Bronchial epithelial cell (primary cell): ENCODE results near the gene GNG2. TPM values are rescaled to one million over a fixed set of nuclear protein-coding genes. Genes with fewer than 3 reads are reported as not detected.
"Not testable (repeated sequence)": the region's sequence is repeated elsewhere in the genome, so short reads cannot be mapped to it uniquely, and the experiment has no call there.

Experiments
- DNase-seq: peaks from one replicate; pipeline ENCODE4 v3.0.0-alpha.2; 2010; ENCODE audit warnings: low read depth
- FAIRE-seq: peaks from 2 replicates; lab custom pipeline; 2011; peaks lifted over from hg19 to GRCh38; lab: Jason Lieb, UNC
- H3K27me3 ChIP-seq: 2 replicates; pipeline ENCODE4 v1.5.1; 2011; ENCODE audit warnings: low read length; ENCODE audit not compliant: control insufficient read depth, insufficient read depth
- H3K36me3 ChIP-seq: 2 replicates; pipeline ENCODE4 v1.5.1; 2011; ENCODE audit warnings: low read length; ENCODE audit not compliant: control insufficient read depth, insufficient read depth
- H3K4me3 ChIP-seq: 2 replicates; pipeline ENCODE4 v1.5.1; 2011; ENCODE audit warnings: mild to moderate bottlenecking, low read depth, low read length, control low read depth
- total RNA-seq: library from RNA; depleted of rRNA; stranded (reverse); fragments of >200 nt; gene quantifications from 2 replicates; pipeline ENCODE4 v1.2.1, GENCODE V29; 2014
- TF ChIP-seq, protein P1 (sequence below): IDR thresholded peaks from 2 replicates; pipeline ENCODE4 v1.5.1; 2011; ENCODE audit warnings: mild to moderate bottlenecking, moderate library complexity, low read length, control low read depth, inconsistent platforms; ENCODE audit not compliant: insufficient read depth, severe bottlenecking

Gene GNG2
- total RNA-seq, 1 donor from 2014 or later = not detected

DNA sequence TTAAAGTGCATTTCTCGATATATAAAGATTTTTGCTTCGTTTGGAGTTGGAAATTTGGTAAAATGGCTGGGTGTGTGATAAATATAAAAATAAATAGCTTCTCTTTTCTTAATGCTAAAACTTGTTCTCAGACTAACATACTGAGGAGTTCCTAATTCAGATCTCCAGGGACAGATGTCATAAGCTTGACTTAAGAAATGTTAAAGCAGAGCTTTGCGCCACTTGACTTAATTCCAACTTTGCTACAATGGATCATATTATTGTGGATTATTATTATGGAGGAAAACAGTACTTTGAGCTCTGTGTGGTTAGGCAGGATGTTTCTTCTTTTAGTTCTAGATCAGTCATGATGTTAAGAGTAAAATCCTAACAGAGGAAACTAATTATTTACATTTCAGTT is 33.8 kb downstream of the GNG2 start:
- DNase-seq = no peak
- TF ChIP-seq, protein P1, sequence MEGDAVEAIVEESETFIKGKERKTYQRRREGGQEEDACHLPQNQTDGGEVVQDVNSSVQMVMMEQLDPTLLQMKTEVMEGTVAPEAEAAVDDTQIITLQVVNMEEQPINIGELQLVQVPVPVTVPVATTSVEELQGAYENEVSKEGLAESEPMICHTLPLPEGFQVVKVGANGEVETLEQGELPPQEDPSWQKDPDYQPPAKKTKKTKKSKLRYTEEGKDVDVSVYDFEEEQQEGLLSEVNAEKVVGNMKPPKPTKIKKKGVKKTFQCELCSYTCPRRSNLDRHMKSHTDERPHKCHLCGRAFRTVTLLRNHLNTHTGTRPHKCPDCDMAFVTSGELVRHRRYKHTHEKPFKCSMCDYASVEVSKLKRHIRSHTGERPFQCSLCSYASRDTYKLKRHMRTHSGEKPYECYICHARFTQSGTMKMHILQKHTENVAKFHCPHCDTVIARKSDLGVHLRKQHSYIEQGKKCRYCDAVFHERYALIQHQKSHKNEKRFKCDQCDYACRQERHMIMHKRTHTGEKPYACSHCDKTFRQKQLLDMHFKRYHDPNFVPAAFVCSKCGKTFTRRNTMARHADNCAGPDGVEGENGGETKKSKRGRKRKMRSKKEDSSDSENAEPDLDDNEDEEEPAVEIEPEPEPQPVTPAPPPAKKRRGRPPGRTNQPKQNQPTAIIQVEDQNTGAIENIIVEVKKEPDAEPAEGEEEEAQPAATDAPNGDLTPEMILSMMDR = no peak
- no peaks in the 10 kb centered on the region for H3K36me3 ChIP-seq
- peaks cover 2% of the 10 kb centered on the region for H3K27me3 ChIP-seq
- H3K4me3 ChIP-seq = no peak overlapping the region
- FAIRE-seq = no peak

DNA sequence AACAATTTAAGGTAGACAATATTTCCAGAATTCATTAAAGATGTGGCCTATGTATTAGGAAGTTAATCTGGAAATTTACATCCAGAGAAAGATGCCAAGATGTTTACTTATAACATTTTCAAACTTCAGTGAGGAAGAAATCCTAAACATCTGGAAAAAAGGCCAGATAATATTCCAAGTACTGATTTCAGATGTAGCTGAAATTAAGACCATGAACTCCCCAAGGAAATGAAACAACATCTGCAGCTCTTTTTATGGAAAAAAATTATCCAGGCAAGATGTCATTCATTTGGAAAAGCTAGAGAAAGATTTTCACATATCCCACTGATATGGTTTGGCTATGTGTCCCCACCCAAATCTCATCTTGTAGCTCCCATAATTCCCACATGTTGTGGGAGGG is 35.0 kb downstream of the GNG2 start:
- no peak for FAIRE-seq
- no peak overlapping the region for H3K4me3 ChIP-seq

DNA sequence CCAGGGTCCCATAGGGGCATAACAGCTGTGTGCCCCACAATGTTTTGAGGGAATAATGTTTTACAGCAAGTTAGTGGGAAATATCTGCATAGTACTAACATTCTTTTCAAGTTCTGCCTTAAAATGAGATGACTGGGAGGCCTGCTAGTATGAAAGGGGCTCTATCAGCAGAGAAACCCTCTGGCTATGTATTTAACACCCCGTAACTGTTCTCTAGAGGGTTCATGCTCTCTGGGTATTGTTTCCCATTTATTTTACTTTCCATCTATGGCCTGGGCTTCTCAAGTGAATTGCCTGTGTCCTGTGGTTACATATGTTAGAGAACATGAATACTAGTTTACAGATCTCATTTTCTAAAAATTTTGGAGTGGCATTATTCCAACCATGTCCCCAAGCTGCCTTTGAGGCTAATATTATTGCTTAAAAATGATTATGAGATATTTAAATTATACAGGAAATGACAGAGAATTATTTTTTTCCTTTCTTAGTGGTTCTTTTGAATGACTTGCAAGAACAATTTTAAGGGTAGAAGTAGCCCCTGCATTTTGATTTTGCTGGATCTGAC is 37.5 kb downstream of the GNG2 start:
- H3K36me3 ChIP-seq = no peaks in the 10 kb centered on the region
- TF ChIP-seq, protein P1 = no peak
- no peak overlapping the region for H3K4me3 ChIP-seq
- H3K27me3 ChIP-seq = peaks cover 2% of the 10 kb centered on the region
- no peak for DNase-seq
- FAIRE-seq = no peak

More for the DNA sequence above, 35.0 kb downstream of the GNG2 start:
- peaks cover 2% of the 10 kb centered on the region for H3K27me3 ChIP-seq
- H3K36me3 ChIP-seq = no peaks in the 10 kb centered on the region
- TF ChIP-seq, protein P1 = no peak
- no peak for DNase-seq

DNA sequence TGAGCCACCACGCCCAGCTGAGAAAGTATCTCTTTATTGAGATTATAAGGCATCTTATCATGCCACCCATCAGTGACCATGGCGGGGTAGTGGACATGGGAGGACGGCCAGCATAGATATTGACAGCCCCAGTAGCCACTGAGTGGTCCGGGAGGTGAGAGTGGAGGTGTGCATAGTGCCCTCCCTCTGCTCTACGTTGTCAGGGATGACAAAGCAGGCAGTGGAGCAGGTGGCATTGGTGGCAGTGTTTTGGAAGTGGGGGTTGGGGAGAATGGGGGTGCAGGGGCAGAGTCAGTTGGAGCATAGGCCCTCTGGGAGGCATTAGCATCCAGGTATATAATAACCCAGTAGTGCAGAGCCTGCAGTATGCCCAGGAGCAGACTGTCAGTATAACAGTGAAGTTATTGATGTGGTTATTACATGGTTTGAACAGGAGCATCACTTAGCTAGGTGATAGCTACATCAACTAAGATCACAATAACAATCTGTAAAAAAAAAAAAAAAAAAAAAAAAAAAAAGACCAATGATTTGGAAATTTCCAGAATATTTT is 41.1 kb downstream of the GNG2 start:
- Histone ChIP-seq H3K4me3 (no peak overlapping the region), H3K36me3 (no peaks in the 10 kb centered on the region), H3K27me3 (peaks cover 2% of the 10 kb centered on the region)
- FAIRE-seq = no peak
- TF ChIP-seq, protein P1 = no peak
- no peak for DNase-seq

DNA sequence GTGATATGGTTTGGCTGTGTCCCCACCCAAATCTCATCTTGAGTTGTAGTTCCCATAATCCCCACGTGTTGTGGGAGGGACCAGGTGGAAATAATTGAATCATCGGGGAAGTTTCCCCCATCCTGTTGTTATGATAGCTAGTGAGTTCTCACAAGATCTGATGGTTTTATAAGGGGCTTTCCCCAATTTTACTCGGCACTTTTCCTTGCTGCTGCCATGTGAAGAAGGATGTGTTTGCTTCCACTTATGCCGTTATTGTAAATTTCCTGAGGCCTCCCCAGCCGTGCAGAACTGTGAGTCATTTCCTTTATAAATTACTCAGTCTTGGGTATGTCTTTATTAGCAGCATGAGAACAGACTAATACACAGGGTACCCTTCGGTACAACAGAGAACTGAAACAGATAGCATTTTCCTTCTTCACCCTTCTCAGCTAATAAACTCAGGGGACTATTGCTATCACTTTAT is 45.3 kb downstream of the GNG2 start:
- not testable (repeated sequence) for H3K36me3 ChIP-seq, H3K4me3 ChIP-seq, FAIRE-seq, H3K27me3 ChIP-seq
- peak; percentile 78 for DNase-seq

DNA sequence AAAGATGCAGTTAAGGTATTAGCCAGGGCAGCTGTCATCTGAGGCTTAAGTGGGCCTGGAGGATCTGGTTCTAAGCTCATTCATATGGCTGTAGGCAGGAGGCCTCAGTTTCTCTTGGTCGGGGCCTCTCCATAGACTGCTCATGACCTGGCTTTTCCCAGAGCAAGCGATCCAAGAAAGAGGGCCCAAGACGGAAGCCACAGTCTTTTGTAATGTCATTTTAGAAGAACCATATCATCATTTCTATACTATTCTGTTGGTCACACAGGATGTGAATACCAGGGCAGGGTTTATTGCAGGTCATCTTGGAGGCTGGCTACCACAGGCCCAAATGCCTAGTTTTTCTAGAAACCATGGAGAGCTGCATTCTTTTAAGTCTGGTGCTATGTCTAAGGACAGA is 47.7 kb downstream of the GNG2 start:
- TF ChIP-seq, protein P1 = no peak
- DNase-seq = no peak
- Histone ChIP-seq H3K36me3 (no peaks in the 10 kb centered on the region), H3K4me3 (no peak overlapping the region), H3K27me3 (no peaks in the 10 kb centered on the region)
- no peak for FAIRE-seq
